AML-193 (cell line): ENCODE measurements around the gene DNAJA1.
"Not testable (repeated sequence)": the region's sequence is repeated elsewhere in the genome, so short reads cannot be mapped to it uniquely, and the experiment has no call there.

Source experiments
- DNase-seq, 2 experiments: peaks; one replicate each; lab custom pipeline; 2025; lab: John Stamatoyannopoulos, UW

DNAJA1 gene

GRCh38 chr9:33024966-33025571 lies at the start of gene DNAJA1:
Gene DNAJA1 (plus strand): TSS chr9:33025273. CDS start chr9:33026485, 1,212 bp downstream.
- DNase-seq, result peak; percentile 84 to 85

- no peak for DNase-seq
These were observed 47.0 kb upstream of the DNAJA1 start for GRCh38 chr9:32978051-32978450.

- no peak for DNase-seq
These were observed 38.1 kb upstream of the DNAJA1 start for GRCh38 chr9:32986971-32987370.

DNA sequence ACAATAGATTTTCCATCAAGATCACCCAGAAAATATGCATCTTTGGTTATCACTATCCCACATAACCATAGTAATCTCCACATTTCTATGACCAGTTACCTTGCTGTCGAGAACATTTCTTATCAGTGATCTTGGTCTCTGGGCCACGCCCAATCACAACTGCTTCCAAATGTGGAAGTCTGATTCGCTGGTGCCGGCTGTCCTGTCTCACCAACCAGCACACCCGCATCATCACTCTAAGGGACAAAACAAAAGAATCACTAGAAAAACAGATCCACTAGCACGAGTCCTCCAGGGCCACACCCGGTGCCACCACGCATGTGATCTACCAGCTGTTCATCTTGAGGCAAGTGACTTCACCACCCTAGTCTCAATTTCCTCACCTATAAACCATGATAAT lies 35.4 kb upstream of the DNAJA1 start:
- DNase-seq, result no peak

GRCh38 chr9:32991897-32992594 lies 33.0 kb upstream of the DNAJA1 start:
- DNase-seq, result no peak

GRCh38 chr9:32992595-32993238 lies 32.4 kb upstream of the DNAJA1 start:
- DNase-seq, result peak; percentile 16 to 43

DNA sequence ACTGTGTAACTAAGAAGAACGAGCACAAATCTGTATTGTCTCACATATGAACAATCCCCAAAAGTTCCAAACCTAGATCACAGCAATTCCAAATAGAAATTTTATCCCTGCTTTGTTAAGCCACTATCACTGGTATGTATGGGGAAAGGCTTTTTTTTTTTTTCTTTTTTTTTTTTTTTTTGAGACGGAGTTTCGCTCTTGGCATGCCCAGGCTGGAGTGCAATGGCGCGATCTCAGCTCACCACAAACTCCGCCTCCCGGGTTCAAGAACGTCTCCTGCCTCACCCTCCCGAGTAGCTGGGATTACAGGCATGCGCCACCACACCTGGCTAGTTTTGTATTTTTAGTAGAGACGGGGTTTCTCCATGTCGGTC lies 24.4 kb upstream of the DNAJA1 start:
- not testable (repeated sequence) for DNase-seq

- DNase-seq, result not testable (repeated sequence)
These were observed 19.7 kb upstream of the DNAJA1 start for GRCh38 chr9:33005335-33005734.

DNA sequence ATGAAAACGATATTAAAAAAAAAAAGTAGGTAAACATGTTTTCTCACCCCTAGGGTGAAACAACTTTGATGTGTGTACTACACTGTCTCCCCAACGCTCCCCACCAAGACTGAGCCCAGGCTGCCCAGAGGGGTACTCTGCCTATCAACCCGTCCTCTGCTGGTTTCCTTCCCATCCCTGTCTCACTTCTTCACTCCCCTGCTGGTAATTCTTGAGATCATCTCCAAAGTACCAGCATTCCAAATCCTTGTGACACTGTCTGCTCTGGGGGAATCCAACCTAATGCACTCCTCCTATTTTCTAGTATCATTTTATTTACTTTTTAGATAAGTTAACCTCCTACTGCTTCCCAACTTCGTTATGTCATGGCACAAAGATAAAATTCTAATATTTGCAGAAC lies 17.3 kb upstream of the DNAJA1 start:
- no peak for DNase-seq

DNA sequence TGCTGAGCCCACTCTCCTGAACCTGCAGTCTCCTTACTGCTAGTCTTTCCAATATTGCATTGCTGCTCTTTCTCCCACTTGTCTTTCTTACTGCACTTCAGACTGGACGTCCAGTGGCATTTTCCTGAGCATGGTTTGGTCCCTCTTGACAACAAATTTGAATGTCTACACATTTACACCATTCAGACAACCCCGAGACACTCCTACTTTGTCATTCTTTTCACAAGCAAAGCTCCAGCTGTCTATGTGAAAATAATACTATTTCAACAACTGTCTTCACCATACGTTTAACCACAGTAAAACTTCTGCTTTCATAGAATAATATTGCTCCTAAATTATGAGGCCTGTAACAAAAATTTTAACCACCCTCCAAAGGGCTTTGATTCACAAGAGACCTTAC lies 13.2 kb upstream of the DNAJA1 start:
- DNase-seq, result no peak

DNA sequence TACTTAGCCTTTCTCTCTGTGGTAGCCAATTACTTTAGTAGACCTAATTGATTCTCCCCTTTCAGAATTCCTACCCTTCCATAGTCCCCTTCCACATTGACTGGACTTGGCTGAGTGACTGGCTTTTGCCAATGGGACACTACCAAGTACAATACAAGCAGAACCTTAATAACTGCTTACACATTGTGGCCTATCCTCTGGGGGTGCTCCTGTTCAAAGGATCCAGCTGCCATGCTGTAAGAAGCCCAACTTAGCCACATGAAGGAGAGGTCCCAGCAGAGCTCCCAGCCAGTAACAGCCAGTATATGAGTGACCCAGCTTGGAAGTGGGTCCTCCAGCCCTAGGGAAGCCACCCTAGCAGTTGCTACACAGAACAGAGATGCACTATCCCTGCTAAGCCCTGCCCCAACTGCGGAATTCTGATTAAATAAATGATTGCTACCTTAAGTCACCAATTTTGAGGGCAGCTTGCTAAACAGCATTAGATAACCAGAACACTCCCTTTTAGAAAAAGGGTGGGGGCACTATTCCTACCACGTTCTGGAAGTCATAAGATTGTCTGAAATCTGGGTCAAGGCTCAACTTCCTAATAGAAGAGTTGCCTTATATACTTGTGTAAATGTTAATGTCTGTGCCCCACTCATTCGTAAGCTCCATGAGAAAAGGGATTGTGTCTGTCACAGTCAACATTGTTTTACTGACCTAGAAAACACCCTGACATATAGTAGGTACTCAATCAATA lies 12.6 kb upstream of the DNAJA1 start:
- no peak for DNase-seq

DNA sequence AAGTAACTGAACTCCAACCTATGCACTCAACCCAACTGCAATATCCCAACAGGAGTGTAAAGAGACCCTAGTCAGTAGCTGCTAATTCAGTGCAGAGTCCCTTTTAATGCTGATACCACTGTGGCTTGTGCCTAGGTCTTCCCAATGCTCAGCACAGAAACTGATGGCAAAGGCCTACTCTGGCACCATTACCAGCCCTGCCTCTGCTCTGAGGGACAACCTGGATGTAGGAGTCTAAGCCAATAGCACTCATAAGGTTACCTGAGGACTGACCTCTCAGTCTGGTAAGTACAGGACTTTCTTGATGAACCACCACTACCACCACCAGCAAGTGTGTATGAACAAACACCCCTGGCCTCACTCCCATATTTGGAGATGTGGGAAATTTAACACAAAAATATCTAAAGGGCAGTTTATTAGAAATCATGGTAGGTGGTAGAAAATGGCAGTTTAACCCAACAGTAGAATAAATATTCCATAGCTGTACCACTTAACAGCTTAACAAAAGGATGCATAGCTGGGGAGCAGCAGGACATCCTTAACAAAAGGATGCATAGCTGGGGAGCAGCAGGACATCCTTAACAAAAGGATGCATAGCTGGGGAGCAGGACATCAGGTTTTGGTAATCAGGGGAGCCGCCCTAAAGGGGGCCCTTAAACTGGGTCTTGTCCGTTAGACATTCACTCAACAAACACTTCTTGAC lies 11.0 kb upstream of the DNAJA1 start:
- DNase-seq, result no peak

- no peak for DNase-seq
These were observed 10.4 kb upstream of the DNAJA1 start for GRCh38 chr9:33014665-33015014.

DNA sequence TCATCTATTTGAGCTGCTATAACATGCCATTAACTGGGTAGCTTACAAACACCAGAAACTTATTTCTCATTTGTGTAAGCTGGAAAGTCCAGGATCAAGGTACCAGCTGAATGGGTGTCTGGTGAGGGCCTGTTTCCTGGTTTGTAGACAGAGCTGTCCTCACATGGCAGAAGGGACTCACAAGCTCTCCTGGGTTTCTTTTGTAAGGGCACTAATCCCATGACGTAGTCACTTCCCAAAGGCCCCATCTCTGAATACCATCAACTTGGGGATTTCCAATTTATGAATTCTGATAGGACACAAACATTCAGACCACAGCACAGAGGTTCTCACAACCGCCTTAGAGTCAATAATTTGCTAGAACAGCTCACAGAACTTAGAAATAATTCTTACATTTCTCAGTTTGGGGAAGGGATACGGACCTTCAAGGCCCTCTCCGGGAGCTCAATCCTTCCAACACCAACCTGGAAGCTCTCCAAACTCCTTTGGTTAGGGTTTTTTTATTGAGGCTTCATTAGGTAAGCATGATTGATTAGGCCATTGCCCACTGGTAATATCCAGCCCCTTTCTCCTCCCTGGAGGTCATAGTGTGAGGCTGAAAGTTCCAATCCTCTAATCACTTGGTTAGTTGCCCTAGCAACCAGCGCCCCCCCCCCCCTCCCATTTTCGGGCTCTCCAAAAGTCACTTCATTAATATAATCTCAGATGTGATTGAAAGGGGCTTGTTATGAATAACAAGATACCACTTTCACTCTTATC lies 7.6 kb upstream of the DNAJA1 start:
- DNase-seq, result no peak

DNA sequence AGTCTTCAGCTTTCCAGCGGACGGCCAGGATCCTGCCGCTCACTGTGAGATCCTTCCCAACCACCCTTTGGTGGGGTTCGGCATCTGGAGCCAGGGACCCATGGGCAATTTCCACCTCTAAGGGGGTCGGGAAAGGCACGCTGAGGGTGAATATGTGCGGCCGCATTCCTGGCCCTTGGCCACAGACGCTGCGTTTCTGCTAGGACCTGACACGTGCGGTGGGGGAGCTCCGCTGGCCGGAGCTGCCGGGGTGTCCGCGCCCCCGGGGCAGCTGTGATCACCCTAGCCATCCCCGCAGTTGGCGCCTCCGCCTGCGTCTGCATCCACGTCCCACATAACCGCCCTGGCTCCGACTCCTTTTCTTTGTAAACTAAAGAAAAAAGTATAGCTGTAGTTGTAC lies 5.3 kb upstream of the DNAJA1 start:
- no peak for DNase-seq

DNA sequence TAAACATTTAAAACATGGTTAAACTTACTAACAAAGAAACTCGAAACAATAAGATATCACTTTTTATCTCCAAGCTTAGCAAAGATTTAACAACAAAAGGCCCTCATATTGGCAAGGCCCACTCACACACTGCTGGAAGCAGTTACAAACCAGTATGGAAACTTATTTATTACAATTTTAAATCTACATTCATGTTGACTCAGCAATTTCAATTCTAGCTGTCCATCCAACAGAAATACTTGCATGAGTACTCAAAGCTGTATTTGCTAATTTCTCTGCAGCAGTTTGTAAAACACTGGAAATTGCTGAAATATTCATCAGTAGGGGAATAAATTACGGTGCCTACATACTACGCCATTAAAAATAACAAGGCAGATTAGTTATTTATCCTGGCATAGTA lies 2.8 kb upstream of the DNAJA1 start:
- no peak for DNase-seq

DNA sequence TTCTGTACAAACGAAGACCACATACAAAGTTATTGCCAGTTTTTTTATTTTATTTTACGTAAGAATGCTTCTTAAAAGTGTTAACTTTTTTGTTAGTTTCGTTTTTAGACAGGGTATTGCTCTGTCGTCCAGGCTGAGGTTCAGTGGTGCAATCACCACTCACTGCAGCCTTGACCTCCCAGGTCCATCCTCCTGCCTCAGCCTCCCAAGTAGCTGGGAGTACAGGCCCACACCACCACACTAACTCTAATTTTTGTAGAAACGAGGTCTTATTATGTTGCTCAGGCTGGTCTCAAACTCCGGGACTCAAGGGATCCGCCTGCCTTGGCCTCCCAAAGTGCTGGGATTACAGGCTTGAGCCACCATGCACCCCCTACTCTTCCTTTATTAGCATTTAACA lies 2.3 kb upstream of the DNAJA1 start:
- DNase-seq, result no peak

DNA sequence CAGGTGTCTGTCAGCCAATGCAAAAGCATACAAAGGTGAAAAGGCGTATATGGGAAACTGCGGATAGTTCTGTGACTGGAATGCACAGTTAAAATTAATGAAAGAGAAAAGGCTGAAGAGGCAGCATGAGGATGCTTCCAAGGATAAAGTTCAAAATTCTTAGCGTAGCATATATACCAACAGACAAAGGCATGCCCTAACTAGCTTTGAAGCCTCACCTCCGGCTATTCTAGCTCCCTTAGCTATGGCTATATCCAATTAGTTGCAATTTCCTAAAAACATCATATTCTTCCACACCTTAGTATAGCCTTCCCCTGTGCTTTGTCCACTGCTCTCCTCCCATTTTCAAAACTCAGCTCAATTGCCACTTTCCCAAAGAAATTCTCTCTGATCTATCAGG lies 1.4 kb upstream of the DNAJA1 start:
- no peak for DNase-seq

DNA sequence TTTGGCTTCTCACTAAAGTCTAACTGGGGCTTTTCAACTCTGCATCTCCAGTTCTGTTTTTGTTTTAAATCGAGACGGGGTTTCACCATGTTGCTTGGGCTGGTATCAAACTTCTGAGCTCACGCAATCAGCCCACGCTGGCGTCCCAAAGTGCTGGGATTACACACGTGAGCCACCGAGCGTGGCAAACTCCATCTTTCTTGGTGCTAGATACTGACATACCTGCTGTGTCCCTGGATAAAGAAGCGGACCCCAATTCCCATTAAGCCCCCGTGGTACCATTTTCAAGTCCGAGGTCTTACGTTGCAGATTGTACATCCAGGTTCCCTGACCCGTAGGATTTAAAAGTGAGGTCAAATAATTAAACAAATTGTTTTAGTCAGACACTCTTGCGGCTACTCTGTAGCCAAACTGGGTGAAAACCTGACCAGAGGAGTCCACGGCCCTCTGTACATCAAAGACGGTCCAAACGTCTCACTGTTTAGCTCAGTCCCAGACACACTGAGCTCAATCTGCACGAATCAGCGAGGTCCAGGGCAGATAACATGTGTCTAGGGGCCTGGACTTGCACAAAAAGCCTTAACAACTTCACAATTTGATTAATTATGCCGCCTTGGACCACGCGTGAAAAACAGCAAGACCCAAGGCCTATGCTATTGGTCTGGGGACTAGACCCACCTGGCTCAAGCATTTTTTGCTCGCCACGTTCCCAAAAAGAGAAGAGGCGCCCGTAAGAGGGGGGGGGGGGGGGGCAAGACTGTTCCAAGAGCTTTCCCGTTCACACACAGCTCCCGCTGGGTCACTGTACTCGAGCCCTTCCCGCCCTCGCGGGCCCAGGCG lies 727 bp upstream of the DNAJA1 start:
- peak in 1 of 2 experiments; percentile 19 for DNase-seq

- DNase-seq, result peak in 1 of 2 experiments; percentile 20
These were observed 684 bp downstream of the DNAJA1 start for GRCh38 chr9:33025572-33026342.
